ENCODE results near the gene RABGAP1L.

Gene RABGAP1L

GRCh38 chr1:174577681-174578080, 418.4 kb downstream of the RABGAP1L start:
- no peak overlapping the region for H3K4me3 ChIP-seq (ENCODE audit: low read depth, low read length)
- ChIA-PET POLR2A (no interaction called here), CTCF (no interaction called here)
- H3K27ac ChIP-seq (ENCODE audit: extremely low read depth, low read depth, low read length): no peak overlapping the region
- no peaks in the 10 kb centered on the region for H3K9me3 ChIP-seq (ENCODE audit: control insufficient read depth, insufficient read depth, low read depth, low read length)
- no peaks in the 10 kb centered on the region for H3K4me1 ChIP-seq (ENCODE audit: control insufficient read depth, insufficient read depth, low read length)
- TF ChIP-seq ZNF660 (tag by site-specific recombination; IDR thresholded peaks at IDR 0.05) (no peak), ZSCAN30 (tag by site-specific recombination; IDR thresholded peaks at IDR 0.05) (no peak), HOXC10 (CRISPR knock-in tag; IDR thresholded peaks at IDR 0.05) (no peak), ZNF433 (tag by site-specific recombination; IDR thresholded peaks at IDR 0.05; ENCODE audit: low read depth) (no peak), ZNF157 (tag by site-specific recombination; IDR thresholded peaks at IDR 0.05) (no peak), ZNF155 (tag by site-specific recombination; IDR thresholded peaks at IDR 0.05) (no peak), ZNF18 (tag by site-specific recombination; IDR thresholded peaks at IDR 0.05) (no peak), ZNF624 (tag by site-specific recombination; IDR thresholded peaks at IDR 0.05) (no peak), ZNF629 (tag by site-specific recombination; IDR thresholded peaks at IDR 0.05) (no peak), RBAK (tag by site-specific recombination; IDR thresholded peaks at IDR 0.05) (no peak), PRDM6 (tag by site-specific recombination; IDR thresholded peaks at IDR 0.05) (no peak), ZNF768 (tag by site-specific recombination; IDR thresholded peaks at IDR 0.05) (no peak), ZNF146 (tag by site-specific recombination; IDR thresholded peaks at IDR 0.05) (no peak), PRDM10 (tag by site-specific recombination; IDR thresholded peaks at IDR 0.05) (no peak), ELK4 (IDR thresholded peaks at IDR 0.05; ENCODE audit: borderline replicate concordance, low read depth, low read length) (no peak)
- H3K36me3 ChIP-seq (ENCODE audit: control insufficient read depth in 2 of 2, insufficient read depth in 1 of 2, low read length in 2 of 2): no peaks in the 10 kb centered on the region

- Histone ChIP-seq H3K9me3 (ENCODE audit: control insufficient read depth, insufficient read depth, low read depth, low read length) (no peaks in the 10 kb centered on the region), H3K36me3 (ENCODE audit: control insufficient read depth in 2 of 2, insufficient read depth in 1 of 2, low read length in 2 of 2) (no peaks in the 10 kb centered on the region), H3K4me3 (ENCODE audit: low read depth, low read length) (no peak overlapping the region), H3K27ac (ENCODE audit: extremely low read depth, low read depth, low read length) (no peak overlapping the region), H3K4me1 (ENCODE audit: control insufficient read depth, insufficient read depth, low read length) (no peaks in the 10 kb centered on the region)
- TF ChIP-seq ZBTB1 (tag by site-specific recombination; IDR thresholded peaks at IDR 0.05) (no peak), ZNF133 (tag by site-specific recombination; IDR thresholded peaks at IDR 0.05) (no peak), ZNF148 (tag by site-specific recombination; IDR thresholded peaks at IDR 0.05; ENCODE audit: borderline replicate concordance) (no peak)
- ChIA-PET POLR2A (no interaction called here), CTCF (no interaction called here)
Measured at GRCh38 chr1:174580801-174581200, 421.5 kb downstream of the RABGAP1L start.

Measured in HEK293 (cell line).